Osteocyte (in vitro differentiated cells): ENCODE results near the gene ABLIM2. TPM values are rescaled to one million over a fixed set of nuclear protein-coding genes. Genes with fewer than 3 reads are reported as not detected.

ENCODE experiments used
- DNase-seq: peaks from one replicate; pipeline ENCODE4 v3.0.0; 2021; ENCODE audit warnings: mixed read lengths; ENCODE audit not compliant: unreplicated experiment; ENCODE audit errors: extremely low spot score
- H3K27ac Mint-ChIP-seq: one replicate; pipeline ENCODE4 v1.8.0; 2021; ENCODE audit warnings: mild to moderate bottlenecking, mixed read lengths; ENCODE audit not compliant: unreplicated experiment
- H3K27me3 Mint-ChIP-seq: one replicate; pipeline ENCODE4 v1.8.0; 2021; ENCODE audit warnings: mixed read lengths; ENCODE audit not compliant: unreplicated experiment
- H3K36me3 Mint-ChIP-seq: one replicate; pipeline ENCODE4 v1.8.0; 2021; ENCODE audit warnings: mixed read lengths; ENCODE audit not compliant: unreplicated experiment
- H3K4me1 Mint-ChIP-seq: one replicate; pipeline ENCODE4 v1.8.0; 2021; ENCODE audit warnings: mixed read lengths; ENCODE audit not compliant: unreplicated experiment
- H3K4me3 Mint-ChIP-seq: one replicate; pipeline ENCODE4 v1.8.0; 2021; ENCODE audit warnings: mild to moderate bottlenecking, moderate library complexity, mixed read lengths; ENCODE audit not compliant: unreplicated experiment
- H3K9me3 Mint-ChIP-seq: one replicate; pipeline ENCODE4 v1.8.0; 2021; ENCODE audit warnings: mixed read lengths; ENCODE audit not compliant: unreplicated experiment
- total RNA-seq: library from RNA; stranded (reverse); gene quantifications from 2 replicates; pipeline ENCODE4 v1.2.1, GENCODE V29; 2021
- TF ChIP-seq, protein P1 (sequence below): fragments of 200-600 bp; sonication (generic); IDR thresholded peaks from 2 replicates; pipeline ENCODE4 v1.5.0; 2021; ENCODE audit warnings: antibody characterized with exemption, mild to moderate bottlenecking, moderate library complexity

Gene ABLIM2
- total RNA-seq, 1 donor from 2014 or later = 0.24 TPM

- Mint-ChIP-seq H3K27me3 (peaks cover 39% of the 10 kb centered on the region), H3K27ac (no peak overlapping the region), H3K36me3 (no peaks in the 10 kb centered on the region), H3K9me3 (no peaks in the 10 kb centered on the region), H3K4me3 (no peak overlapping the region), H3K4me1 (no peaks in the 10 kb centered on the region)
- TF ChIP-seq, protein P1, sequence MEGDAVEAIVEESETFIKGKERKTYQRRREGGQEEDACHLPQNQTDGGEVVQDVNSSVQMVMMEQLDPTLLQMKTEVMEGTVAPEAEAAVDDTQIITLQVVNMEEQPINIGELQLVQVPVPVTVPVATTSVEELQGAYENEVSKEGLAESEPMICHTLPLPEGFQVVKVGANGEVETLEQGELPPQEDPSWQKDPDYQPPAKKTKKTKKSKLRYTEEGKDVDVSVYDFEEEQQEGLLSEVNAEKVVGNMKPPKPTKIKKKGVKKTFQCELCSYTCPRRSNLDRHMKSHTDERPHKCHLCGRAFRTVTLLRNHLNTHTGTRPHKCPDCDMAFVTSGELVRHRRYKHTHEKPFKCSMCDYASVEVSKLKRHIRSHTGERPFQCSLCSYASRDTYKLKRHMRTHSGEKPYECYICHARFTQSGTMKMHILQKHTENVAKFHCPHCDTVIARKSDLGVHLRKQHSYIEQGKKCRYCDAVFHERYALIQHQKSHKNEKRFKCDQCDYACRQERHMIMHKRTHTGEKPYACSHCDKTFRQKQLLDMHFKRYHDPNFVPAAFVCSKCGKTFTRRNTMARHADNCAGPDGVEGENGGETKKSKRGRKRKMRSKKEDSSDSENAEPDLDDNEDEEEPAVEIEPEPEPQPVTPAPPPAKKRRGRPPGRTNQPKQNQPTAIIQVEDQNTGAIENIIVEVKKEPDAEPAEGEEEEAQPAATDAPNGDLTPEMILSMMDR = no peak
- DNase-seq = no peak
Measured at GRCh38 chr4:8078610-8079015, 80.0 kb downstream of the ABLIM2 start.

DNA sequence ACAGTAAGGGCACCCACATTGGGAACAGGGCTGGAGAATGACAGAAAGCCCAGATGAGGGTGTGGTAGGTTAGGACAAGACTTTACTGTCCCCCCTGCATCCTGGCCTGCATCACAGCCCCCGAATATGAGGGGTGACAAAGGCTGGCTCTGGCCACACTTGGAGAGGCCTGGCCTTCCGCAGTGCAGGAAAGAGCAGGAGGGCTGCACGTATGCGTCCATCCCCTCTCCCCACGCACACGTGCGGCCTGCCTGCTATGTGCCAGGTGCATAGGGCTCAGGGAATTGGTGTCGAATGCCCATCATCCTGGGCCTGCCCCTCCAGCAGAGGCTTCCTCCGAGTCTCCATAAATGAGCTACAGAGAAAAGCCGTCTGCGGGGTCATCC lies 80.5 kb downstream of the ABLIM2 start:
- peaks cover 41% of the 10 kb centered on the region for H3K27me3 Mint-ChIP-seq
- no peaks in the 10 kb centered on the region for H3K36me3 Mint-ChIP-seq
- TF ChIP-seq, protein P1 = no peak
- DNase-seq = no peak
- H3K9me3 Mint-ChIP-seq = no peaks in the 10 kb centered on the region
- no peaks in the 10 kb centered on the region for H3K4me1 Mint-ChIP-seq
- no peak overlapping the region for H3K27ac Mint-ChIP-seq
- no peak overlapping the region for H3K4me3 Mint-ChIP-seq

DNA sequence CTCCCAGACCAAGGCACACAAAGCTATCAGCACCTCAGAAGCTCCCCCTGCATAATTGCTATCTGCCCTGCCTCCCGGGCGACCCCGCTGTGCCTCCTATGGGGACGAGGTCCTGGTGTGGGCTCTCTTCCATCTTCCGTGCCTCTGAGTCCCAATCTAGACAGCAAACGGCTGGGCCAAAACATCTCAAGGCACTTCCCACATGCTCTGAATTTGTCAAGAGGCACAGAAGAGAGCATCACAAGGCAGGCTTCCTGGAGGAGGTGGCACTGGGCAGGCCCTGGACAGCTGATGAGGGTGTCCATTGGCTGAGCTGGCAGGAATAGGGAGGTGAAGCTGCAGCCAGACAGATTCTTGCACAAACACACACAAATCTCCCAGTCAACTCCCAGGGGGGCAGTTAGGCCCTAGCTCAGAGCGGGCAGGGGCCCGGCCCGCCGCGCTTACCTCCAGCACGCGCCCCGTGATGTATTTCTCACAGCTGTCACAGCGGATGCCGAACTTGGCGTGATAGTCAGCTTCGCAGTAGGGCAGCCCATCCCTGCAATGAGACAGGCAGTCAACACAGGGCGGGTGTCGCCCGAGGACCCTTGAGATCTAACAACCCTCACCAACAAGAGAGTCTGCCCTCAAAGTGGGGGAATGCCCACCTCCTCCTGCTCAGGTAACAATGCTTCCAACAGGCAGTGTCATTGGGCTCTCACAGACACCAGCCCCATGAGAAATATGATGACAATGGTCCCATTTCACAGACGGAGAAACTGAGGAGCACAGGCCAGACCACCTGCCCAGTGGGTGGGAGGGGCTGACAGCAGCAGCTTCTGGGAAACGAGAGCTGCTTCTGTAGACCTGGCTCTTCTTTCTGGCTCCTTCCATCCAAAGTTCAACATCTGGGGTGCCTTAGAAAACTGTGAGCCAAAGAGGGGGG lies 81.2 kb downstream of the ABLIM2 start:
- Mint-ChIP-seq H3K9me3 (no peaks in the 10 kb centered on the region), H3K4me1 (no peaks in the 10 kb centered on the region), H3K27me3 (peaks cover 47% of the 10 kb centered on the region), H3K36me3 (no peaks in the 10 kb centered on the region), H3K27ac (no peak overlapping the region), H3K4me3 (no peak overlapping the region)
- DNase-seq = no peak
- TF ChIP-seq, protein P1 = no peak

DNA sequence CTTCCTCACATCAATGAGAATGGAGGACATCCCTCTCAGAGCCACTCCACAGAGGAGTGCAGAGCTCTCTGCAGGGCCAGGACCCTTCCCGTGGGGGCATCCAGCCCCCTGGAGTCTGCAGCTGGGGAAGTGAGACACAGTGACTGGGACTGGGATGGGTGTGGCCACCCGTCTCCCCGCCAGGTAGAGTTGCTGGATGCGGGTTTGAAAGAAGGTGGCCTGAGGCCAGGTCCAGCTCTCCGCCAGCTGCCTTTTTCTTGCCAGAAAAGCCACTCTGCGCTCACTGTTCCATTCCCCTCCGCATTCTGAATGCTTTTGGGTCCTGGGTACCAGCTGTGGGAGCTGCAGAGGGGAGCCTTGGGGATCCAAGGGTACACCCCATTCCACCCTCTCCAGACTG lies 82.6 kb downstream of the ABLIM2 start:
- TF ChIP-seq, protein P1 = no peak
- DNase-seq = no peak
- H3K4me3 Mint-ChIP-seq = no peak overlapping the region
- H3K9me3 Mint-ChIP-seq = no peaks in the 10 kb centered on the region
- H3K4me1 Mint-ChIP-seq = no peaks in the 10 kb centered on the region
- H3K36me3 Mint-ChIP-seq = no peaks in the 10 kb centered on the region
- no peak overlapping the region for H3K27ac Mint-ChIP-seq
- peaks cover 39% of the 10 kb centered on the region for H3K27me3 Mint-ChIP-seq

- no peaks in the 10 kb centered on the region for H3K36me3 Mint-ChIP-seq
- H3K27me3 Mint-ChIP-seq = peaks cover 15% of the 10 kb centered on the region
- H3K27ac Mint-ChIP-seq = no peak overlapping the region
- H3K4me3 Mint-ChIP-seq = no peak overlapping the region
- DNase-seq = no peak
- TF ChIP-seq, protein P1 = no peak
- no peaks in the 10 kb centered on the region for H3K4me1 Mint-ChIP-seq
- no peaks in the 10 kb centered on the region for H3K9me3 Mint-ChIP-seq
Measured at GRCh38 chr4:8073206-8073863, 85.3 kb downstream of the ABLIM2 start.
